ENCODE measurements around the gene UFM1. TPM values are rescaled to one million over a fixed set of nuclear protein-coding genes. Genes with fewer than 3 reads are reported as not detected.

The UFM1 gene
- total and polyA plus RNA-seq, 2 of the 13 experiments (the other 11 are each of a cell fraction or from before 2014, with no cell fraction given), result 42.6 to 47.0 TPM

DNA sequence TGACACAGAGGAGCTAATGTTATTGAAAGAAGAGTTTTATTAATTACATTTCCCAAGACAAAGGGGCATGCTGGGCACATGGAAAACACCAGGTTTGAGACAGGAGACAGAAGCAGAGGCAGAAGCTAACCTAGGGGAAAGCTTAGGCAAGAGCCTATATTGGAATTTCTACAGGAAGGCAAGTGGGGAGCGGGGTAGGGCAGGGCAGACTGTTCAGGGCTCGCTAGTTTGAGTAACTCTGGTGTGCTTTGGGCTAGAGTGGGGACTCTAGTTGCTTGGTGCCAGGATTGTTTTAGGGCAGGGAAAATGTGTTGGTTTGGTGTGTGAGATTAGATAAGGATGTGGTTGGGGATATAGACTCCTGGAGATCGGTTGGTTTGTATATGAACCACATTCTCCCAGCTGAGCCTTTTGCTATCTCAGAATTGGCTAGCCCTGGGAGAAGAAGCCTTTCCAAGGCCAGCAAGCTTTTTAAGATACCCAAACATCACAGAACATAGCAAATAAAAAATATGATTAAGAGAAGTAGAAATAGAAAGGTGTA is 8.4 kb upstream of the UFM1 start:
- H4K20me1 ChIP-seq (ENCODE audit: insufficient read depth, low read length), result no peaks in the 10 kb centered on the region
- ChIA-PET CTCF (ENCODE audit: low intra/inter-chr PET ratio, low total read pairs) (no interaction called here), POLR2A (no interaction called here)
- no peak overlapping the region for H2AFZ ChIP-seq (ENCODE audit: low read length)
- H3K27me3 ChIP-seq (ENCODE audit: control insufficient read depth in 1 of 2, insufficient read depth in 2 of 2, low read length in 2 of 2), result no peaks in the 10 kb centered on the region
- BruUV-seq (replicated peaks), result no TSS peak
- ATAC-seq, result no peak
- in situ Hi-C loops (cut with HindIII; ENCODE audit: extremely low pct_ligation_motif_present, low pct_unique_long_range_greater_than_20kb), result no loop called here
- no peak for TF ChIP-seq ZFP1 (CRISPR knock-in tag; IDR thresholded peaks at IDR 0.05)
- no peak for TF ChIP-seq ZNF570 (CRISPR knock-in tag; IDR thresholded peaks at IDR 0.05; ENCODE audit: borderline replicate concordance)
- no peak for TF ChIP-seq ZNF180 (CRISPR knock-in tag; IDR thresholded peaks at IDR 0.05; ENCODE audit: borderline replicate concordance, low read depth)
- TF ChIP-seq KLF12 (CRISPR knock-in tag; IDR thresholded peaks at IDR 0.05; ENCODE audit: borderline replicate concordance), result no peak
- no peak for TF ChIP-seq HIC2 (CRISPR knock-in tag; IDR thresholded peaks at IDR 0.05; ENCODE audit: low read depth)
- TF ChIP-seq, protein P1, sequence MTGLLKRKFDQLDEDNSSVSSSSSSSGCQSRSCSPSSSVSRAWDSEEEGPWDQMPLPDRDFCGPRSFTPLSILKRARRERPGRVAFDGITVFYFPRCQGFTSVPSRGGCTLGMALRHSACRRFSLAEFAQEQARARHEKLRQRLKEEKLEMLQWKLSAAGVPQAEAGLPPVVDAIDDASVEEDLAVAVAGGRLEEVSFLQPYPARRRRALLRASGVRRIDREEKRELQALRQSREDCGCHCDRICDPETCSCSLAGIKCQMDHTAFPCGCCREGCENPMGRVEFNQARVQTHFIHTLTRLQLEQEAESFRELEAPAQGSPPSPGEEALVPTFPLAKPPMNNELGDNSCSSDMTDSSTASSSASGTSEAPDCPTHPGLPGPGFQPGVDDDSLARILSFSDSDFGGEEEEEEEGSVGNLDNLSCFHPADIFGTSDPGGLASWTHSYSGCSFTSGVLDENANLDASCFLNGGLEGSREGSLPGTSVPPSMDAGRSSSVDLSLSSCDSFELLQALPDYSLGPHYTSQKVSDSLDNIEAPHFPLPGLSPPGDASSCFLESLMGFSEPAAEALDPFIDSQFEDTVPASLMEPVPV (CRISPR knock-in tag; IDR thresholded peaks at IDR 0.05), result no peak
- no peak for TF ChIP-seq FOXA1 (IDR thresholded peaks at IDR 0.05)
- TF ChIP-seq FOXA1 (CRISPR knock-in tag; IDR thresholded peaks at IDR 0.05), result no peak
- TF ChIP-seq GRHL1 (CRISPR knock-in tag; conservative IDR thresholded peaks at IDR 0.05), result no peak
- no peak for TF ChIP-seq ZZZ3 (CRISPR knock-in tag; IDR thresholded peaks at IDR 0.05; ENCODE audit: borderline replicate concordance)
- no peak for TF ChIP-seq CBX2 (IDR thresholded peaks at IDR 0.05; ENCODE audit: low read depth, low read length)
- no peak for TF ChIP-seq CBX2 (CRISPR knock-in tag; IDR thresholded peaks at IDR 0.05; ENCODE audit: low read depth)
- no peak for TF ChIP-seq SP2 (CRISPR knock-in tag; IDR thresholded peaks at IDR 0.05)
- H3K4me3 ChIP-seq (replicated peaks in 1 of 3; ENCODE audit: insufficient read depth in 1 of 3, low read depth in 2 of 3, low read length in 3 of 3), result no peak overlapping the region
- no peak overlapping the region for H3K9ac ChIP-seq (ENCODE audit: insufficient read depth, low read depth, low read length)
- no peaks in the 10 kb centered on the region for H3K9me3 ChIP-seq (ENCODE audit: low read length)
- H3K27ac ChIP-seq (ENCODE audit: extremely low read length, insufficient read depth, low read length), result no peak overlapping the region
- H3K4me2 ChIP-seq (ENCODE audit: low read depth, low read length), result no peak overlapping the region
- 92% methylated on average over 3 of the region's 3 CpGs for WGBS (ENCODE audit: low lambda C conversion rate)
- no peaks in the 10 kb centered on the region for H3K4me1 ChIP-seq (ENCODE audit: insufficient read depth, low read length)
- no peaks in the 10 kb centered on the region for H3K79me2 ChIP-seq (ENCODE audit: insufficient read depth, low read length)
- intact Hi-C loops (cut with micrococcal nuclease; ENCODE audit: unreplicated experiment), result no loop called here
- no peaks in the 10 kb centered on the region for H3K36me3 ChIP-seq (replicated peaks in 1 of 2; ENCODE audit: control insufficient read depth in 1 of 2, insufficient read depth in 2 of 2, low read length in 2 of 2)
- FAIRE-seq, result no peak
- no peak for DNase-seq (ENCODE audit: low spot score)

Data from HepG2 (cell line).